HG03521 (cell line): ENCODE measurements around the gene CSNK1E.
A peak's percentile ranks its signal among the peaks of the same experiment; 100 is the strongest.

ENCODE experiments used
- ATAC-seq: cut with Tn5 transposase; IDR thresholded peaks from one replicate; pipeline ENCODE4 v1.9.1; 2021; ENCODE audit warnings: mild to moderate bottlenecking, moderate library complexity; ENCODE audit not compliant: unreplicated experiment

Gene CSNK1E

DNA sequence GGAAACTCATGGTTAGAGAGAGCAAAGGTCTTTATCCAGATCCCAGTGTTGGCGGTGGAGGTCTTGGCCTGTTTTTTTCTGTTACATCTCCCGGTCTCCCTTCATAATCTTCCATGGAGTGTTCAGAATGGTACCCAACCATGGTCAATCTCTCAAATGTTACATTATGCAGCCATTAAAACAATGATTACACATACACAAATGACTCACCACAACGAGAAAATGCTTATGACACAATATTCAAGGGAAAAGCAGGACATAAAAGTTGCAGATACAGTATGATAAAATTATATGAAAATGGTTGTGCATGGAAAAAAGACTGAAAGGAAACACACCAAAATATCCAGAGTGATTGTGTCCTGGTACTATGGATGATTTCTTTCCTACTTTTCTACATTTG, 17.8 kb upstream of the CSNK1E start:
- no peak for ATAC-seq

DNA sequence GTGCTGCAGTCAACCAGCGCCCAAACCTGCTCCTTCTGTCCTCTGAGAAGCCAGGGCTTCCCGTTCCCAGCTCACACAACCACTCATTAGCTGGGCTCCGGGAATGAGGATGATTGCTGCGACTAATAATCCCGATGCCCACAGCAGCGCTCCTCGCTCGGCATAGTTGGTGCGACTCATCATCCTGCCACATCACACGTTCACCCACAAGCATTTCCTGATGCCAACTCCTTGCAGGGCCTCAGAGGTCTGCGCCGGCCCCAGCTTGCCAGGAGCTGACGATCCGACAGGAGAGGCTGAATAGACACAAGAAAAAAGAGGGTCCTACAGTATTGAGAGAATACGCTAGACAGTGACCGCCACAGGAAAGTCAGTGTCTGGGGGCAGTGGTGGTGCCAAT, 10.6 kb upstream of the CSNK1E start:
- ATAC-seq = no peak

DNA sequence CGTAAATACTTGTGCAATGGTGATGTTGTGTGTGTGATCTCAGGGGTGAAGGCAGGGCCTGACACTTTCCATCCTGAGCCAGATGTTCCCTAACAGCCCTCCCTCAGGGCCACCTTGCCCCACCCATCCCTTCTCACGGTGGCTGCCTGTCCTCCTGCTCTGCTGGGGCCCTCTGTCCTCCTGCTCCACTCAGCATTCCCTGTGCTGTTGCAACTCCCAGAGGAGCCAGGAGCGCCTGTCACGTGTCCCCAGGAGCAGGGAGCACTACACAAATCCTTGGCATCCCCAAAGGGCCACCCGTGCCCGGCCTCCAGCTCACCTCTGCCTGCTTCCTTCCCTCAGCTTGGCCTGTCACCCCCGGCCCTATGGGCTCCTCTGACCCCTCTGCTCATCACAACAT, 10.2 kb upstream of the CSNK1E start:
- no peak for ATAC-seq

DNA sequence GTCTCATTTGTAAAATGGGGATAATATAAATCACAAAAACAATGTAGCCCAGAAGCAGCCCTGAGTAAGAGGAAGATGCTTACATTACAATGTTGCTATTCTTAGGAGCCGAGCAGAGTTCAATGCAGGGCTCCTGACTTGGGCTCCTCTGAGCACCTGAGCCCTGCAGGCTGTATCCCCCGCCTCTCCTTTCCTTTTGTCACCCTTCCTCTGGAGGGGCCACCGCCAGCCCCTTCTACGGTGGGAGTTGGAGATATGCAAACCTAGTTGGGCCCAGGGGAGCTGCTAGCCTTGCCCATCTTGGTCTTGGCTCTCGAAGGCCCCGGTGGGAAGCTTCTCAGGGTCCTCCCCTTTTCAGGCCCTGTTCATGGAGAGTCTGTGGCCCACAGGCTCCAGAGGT, 8.4 kb upstream of the CSNK1E start:
- no peak for ATAC-seq

DNA sequence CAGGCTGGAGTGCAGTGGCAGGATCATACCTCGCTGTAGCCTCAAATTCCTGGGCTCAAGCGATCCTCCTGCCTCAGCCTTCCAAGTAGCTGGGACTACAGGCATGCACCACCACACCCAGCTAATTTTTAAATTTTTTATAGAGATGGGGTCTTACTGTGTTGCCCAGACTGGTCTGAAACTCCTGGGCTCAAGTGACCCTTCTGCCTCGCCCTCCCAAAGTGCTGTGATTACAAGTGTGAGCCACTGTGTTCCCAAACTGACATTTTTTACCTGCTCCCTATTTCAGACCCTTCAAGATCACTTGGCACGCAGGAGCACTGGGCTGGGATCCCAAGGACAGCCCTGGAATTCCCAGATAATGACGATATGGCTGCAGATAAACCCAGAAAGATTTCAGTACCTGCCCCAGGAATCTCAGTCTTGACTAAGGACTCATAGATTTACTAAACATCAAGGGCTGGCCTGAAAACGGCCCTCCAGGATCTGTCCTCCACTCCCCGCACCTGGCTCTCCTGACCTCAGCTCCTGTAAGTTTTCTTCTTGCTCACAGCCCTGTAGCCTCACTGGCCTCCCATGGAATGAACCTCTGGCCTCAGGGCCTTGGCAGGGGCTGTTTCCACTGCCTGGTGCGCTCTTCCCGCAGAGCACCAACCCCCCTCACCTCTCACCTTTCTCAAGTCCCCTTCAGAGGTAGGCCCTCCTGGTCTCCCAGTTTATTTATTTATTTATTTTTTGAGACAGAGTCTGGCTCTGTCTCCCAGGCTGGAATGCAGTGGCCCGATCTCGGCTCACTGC, 3.6 kb upstream of the CSNK1E start:
- ATAC-seq = no peak

DNA sequence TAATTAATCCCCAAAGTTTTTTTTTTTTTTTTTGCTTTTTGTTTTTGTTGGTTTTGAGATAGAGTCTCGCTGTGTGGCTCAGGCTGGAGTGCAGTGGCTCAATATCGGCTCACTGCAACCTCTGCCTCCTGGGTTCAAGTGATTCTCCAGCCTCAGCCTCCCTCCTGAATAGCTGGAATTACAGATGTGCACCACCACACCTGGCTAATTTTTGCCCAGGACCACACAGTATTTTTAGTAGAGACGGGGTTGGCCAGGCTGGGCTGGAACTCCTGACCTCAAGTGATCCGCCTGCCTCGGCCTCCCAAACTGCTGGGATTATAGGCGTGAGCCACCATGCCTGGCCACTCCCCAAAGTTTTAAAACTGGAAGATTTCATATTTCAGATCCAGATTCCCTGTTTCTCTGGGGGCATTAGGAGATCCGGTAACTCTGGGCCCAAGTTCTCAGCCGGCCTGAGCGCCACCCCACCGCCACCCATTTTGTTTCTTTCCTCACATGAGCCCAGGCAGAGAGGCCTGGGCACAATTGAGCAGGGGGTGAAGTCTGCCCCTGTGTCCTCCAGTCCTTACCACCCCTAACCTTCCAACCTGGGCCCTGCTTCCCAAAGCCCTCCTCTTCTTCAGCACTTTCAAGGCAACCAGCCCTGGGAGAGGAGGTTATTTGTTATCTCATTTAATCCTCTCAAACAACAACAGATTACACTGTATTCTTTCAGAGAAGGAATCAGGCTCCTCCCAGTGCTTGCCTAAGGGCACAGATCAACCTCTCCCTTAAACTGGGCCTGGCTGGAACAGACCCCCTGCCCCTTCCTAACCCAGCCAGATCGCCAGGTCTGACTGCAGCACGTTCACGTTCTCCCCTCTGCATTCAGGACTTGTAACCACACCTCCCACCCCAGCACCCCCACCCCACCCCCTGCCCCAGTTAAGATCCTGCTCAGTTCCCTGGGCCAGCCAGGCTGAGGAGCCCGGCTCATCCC, 1.9 kb upstream of the CSNK1E start:
- no peak for ATAC-seq

DNA sequence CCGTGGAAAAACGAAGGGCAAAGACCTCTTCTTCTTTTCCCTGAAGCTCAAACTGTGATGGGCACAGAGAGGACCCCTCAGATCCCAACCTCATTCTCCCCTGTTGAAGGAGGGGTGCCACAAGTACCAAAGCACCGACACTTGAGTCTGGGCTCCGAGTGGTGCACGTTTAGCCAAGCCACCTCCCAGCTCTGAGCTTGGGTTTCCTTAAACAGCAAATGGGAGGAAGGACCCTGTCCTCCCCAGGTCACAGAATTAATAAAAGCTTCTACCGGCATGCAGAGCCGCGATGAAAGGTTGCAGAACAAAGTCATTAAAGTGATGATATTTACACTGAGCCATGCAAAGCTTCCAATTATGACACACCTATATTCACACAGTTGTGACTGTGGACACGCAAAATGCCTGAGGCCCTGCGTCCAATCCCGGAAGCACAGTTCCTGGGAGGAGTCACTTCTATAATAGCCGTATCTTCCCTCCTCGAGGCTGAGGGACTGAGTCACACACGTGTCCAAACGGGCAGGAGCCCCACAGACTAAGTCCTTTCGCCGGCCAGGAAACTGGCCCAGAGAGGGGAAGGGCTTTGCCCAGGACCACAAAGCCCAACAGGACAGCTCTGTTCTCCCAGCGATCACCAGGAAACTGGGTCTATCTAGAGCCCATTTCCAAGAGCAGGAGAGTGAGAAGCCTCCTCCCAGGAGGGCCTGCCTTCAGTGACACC, 922 bp upstream of the CSNK1E start:
- no peak for ATAC-seq

DNA sequence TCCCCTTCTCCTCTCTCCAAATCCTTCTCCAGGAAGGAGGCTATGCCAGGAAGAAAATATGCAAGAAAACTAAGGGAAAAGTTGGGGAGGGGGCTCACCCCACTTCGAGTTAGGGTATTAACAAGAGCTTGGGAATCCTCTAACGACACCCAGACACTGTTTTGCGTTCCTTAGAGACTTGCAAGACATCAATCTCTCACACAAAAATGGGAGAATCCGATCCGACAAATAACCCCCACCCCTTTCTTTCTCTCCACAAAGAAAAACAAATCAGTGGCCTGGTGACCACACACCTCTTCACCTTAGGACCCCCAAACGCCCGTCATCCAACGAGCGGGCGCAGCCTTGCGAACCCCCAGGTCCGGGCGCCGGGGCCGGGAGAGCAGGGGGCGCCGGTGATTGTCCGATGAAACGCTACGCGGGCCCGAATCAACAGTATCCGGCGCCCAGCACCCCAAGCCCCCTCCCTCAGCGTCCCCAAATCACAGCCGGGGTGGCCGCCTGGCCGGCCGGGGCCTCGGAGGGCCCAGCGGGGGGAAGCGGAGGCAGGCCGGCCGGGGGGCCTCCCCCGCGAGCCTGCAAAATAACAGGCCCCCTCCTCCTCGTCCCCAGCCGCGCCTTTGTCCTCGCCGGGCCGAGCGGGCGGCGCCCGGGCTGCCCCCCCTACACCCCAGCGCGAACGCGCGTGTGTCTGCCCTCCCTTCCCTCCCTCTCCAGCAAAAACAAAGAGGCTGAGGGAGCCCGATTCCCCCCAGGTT, 690 bp downstream of the CSNK1E start:
- peak; percentile 30 for ATAC-seq

DNA sequence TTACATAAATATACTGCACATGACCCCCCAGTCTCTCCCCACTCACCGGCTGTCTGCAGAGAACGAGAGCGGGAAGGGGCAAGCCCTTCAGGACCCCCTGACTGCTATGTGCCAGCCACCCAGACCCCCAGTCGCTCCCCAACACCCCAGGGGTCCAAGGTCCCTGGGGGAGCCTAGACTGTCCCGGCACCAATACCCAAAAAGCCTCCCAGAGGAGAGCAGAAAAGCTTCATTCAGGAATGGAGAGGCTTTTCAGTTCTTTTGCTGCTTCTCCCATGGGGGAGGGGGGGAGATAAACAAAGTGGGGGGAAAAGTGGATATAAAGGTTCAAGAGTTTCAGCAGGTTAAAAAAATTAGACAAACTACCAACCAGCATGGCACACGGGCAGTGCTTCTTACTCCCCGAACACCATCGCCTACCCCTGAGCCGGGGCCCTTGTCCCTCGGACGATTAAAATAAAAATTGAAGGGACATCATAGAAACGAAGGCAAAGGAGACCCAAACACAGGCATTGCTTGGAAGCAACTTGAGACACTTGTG, 1.3 kb downstream of the CSNK1E start:
- no peak for ATAC-seq

DNA sequence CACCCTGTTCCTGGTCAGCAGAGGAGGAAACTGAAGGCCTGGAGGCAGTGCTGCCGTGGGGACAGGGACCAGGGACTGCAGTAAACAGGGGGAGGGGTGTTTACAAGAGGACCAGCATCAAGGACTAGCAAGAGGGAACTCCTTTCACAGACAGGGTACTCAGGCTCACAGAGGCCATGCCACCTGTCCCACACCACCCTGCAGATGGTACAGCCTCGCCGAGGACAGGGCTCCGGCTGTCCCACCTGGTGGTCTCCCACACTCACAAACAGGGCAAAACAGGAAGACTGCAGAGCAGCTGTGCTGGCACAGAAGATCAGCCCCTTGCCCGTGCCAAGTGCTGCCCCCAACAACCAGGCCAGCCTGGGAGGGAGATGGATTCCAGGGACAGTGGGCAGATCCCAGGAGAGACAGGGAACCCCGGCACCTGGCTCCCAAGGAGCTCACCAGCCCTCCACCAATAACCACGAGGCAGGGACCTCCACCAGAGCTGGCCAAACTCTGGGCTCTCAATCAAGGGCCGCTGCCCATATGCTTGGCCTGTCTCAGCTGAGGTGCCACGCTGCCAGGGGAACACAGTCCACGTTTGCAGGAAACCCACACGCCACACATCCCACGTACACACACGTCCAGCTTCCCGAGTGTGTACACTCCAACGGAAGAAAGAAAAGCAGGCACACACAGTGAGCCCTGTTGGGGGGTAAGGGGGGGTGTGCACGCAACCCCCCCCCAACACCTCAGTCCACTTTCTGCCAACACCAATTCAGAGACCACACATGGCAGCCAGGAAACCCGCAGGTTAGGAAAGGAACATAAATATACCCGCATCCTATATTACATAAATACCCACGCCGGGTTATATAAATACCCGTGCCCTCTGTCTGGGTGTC, 2.1 kb downstream of the CSNK1E start:
- no peak for ATAC-seq

DNA sequence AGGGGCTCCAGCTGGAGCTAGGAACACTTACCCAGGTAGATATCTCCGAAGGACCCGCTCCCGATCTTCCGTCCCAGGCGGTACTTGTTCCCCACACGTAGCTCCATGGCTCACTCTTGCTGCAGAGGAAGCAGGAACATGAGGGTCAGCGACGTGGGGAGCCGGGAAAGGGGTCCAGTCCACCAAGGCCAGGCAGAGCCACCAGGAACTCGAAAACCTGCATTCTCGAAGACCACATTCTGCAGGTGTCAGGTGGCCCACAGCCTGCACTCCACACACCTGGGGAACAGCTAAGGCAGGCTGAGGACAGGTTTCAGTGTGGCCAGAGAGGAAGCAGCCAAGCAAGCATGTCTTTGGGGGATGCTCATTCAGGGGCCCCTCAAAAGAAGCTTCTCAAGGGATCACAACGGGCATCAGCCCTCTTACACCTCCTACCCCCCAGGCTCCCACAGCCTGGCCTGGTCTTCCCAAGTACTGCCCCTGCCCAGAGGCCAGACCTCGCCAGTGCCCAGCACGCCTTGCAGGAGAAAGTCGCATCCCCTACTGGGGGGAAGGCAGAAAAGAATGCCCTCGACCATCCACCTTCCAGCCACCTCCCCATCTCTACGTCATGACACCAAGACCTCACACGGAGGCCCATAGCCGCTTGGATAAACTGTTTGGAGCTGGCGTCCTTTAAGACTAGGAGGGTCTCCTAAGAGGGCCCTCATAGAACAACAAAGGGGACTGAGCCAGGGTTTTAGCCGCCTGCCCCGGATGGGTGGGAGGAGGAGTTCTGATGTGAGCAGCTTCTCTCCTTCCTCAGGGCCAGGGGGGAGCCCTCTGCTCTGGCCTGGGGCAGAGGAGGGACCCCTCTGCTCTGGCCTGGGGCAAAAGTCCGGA, 2.9 kb downstream of the CSNK1E start:
- no peak for ATAC-seq

DNA sequence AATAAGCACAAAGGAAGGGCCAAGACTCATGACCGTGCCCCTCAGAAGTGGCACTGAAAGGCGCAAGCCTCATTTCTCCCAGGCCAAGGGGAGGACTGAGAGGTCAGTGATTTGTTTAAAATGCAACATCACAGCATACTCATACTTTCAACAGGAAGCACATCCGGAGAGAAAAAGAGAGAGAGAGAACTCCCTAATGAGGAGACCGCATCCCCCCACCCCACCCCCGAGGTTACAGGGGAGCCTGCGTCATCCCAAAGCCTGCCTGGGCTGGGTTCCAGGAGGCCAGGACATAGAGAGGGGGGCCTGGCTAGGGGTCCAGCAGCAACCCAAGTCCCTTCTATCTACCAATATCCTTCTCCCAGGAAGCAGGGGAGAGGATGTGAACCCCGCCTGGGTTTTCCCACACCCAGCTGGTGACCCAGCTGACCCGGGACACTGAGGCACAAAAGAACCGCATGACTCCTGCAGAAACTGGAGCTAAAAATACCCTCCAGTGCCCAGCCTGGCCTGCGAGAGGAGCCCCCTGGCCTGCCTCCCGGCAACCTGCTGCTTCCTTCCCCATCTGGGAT, 3.8 kb downstream of the CSNK1E start:
- ATAC-seq = no peak

DNA sequence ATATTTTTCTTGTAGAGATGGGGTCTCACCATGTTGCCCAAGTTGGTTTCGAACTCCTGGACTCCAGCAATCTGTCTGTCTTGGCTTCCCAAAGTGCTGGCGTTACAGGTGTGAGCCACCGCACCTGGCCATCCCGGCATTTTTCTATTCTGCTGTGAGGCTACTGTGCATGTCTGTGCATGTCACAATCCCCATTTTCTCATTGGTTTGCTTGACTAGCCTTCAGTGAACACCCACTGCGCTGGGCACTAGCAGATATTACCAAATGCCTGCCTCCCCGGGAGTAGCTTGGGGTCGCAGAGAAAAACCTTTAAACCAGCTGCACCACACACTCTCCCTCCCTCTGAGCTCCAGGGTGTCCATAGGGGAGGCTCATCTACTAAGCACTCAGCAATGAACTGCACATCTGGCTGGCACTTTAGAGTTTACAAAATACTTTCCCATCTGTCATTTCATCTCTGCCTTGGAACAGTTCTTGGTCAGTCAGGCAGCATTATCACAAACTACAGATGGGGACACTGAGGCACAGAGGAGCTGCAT, 4.9 kb downstream of the CSNK1E start:
- ATAC-seq = no peak

DNA sequence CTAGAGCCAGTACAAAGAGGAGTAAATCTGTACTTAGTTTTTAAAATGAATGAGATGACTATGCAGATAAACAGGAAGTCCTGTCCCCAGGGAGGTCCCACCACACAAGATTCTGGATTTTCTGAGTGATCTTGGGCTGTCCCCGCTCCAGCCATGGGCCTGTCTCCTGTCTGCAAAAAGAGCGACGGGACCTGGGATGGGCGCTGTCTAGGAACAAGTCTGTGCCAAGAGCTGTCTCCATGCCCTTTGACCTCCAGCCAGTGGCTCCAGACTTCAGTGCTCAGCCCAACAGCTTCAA, 6.0 kb downstream of the CSNK1E start:
- no peak for ATAC-seq

DNA sequence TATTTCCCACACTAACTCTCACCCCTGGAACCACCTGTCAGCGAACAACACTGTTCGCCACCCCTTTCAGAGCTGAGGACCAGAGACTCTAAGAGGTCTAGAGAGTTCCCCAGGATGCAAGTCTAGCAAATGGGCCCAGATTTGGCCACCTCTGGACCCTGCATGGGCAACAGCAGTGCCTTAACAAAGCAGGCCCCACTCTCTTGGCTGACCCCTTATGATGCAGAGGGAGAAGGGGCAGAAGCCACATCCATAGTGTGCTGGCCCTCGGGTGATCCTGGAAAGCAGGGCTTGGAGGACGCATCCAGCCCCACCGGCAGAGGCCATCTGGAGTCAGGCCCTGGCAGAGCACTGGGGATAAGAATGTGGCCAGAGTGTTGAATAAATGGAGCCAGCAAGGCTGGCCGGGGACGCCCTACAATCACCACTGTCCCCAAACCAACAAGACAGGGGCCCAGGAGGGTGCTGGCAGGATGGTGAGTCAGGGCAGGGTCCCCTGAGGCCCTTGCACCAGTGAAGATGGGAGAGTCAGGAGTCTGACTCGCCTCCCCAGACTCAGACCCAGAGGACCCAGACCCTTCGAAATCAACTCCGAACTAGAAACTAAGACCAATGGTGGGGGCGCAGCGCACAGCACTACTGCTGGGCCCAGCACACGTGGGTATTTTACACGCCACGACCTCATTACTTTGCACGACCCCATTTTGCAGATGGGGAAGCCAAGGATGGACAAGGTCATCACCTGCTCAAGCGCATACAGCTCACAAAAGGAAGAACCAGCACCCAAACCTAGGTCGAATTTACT, 6.5 kb downstream of the CSNK1E start:
- ATAC-seq = no peak

DNA sequence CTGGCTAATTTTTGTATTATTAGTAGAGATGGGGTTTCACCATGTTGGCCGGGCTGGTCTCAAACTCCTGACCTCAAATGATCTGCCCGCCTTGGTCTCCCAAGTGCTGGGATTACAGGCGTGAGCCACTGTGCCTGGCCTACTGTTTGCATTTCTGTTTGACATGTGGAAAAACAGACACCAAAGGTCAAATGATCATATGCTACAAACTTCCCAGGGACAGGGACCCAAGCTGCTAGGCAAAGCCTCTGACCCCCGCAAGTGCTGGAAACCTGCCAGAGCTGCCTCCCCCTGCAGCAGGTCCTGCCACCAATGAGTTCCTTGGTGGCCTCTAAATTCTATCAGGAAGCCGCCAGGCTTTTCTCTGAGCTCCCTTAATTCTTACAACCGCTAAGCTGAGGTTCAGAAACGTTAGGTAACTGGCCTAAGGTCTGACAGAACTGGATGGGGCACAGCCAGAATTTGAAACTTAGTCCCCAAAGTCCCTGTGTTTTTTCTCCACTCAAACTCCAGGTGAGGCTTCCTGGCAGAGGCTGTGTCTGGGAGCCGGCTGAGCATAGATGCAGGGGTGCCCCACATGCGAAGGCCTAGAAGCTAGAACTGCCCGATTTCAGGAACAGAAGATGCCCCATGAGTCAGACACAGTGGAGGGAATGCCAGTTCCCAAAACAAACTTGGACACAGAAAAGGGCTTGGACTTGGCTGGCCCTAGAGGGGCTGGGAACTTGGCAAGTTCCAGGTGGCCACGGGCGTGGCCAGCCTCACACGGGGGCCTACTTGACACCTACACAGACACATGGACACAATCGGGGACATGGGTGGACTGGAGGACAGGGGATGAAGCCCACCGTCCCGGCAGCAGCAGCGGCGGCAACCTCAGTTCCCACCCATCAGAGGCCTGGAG, 7.4 kb downstream of the CSNK1E start:
- no peak for ATAC-seq
